Measurements from ENCODE around the gene SPATA9. TPM values are rescaled to one million over a fixed set of nuclear protein-coding genes. Genes with fewer than 3 reads are reported as not detected.

Gene SPATA9
- total and polyA plus RNA-seq, 2 of the 8 experiments (the other 6 are each of a cell fraction or from before 2014, with no cell fraction given) = not detected

- H3K9ac ChIP-seq (replicated peaks in 1 of 4; ENCODE audit: extremely low read depth in 1 of 4, low read depth in 3 of 4, low read length in 3 of 4) = no peak overlapping the region
- H3K18ac ChIP-seq (ENCODE audit: extremely low read depth, low read length) = no peak overlapping the region
- H3K79me1 ChIP-seq (ENCODE audit: low read depth, low read length) = no peaks in the 10 kb centered on the region
- DNase-seq (ENCODE audit: low read depth in 1 of 2, low spot score in 2 of 2) (no peak), FAIRE-seq (no peak)
- no peaks in the 10 kb centered on the region for H3K27me3 ChIP-seq (replicated peaks in 1 of 4; ENCODE audit: control insufficient read depth in 3 of 4, extremely low read depth in 1 of 4, insufficient read depth in 3 of 4, low read length in 3 of 4)
- 84% methylated on average over 2 of the region's 2 CpGs; no CpG with 5 or more reads in 1 of the 2 experiments for WGBS, 2 experiments (ENCODE audit: extremely low coverage in 1 of 2, insufficient coverage in 1 of 2, insufficient read length in 1 of 2, insufficient replicate concordance in 2 of 2, low coverage in 1 of 2, low lambda C conversion rate in 2 of 2, missing lambda C conversion rate in 1 of 2)
- no peak overlapping the region for H3K27ac ChIP-seq (ENCODE audit: low read depth, low read length)
- H3K79me2 ChIP-seq (ENCODE audit: control insufficient read depth in 1 of 2, insufficient read depth in 2 of 2, low read length in 2 of 2) = no peaks in the 10 kb centered on the region
- H3K9me3 ChIP-seq (ENCODE audit: insufficient read depth in 2 of 2, low read depth in 1 of 2, low read length in 1 of 2) = peaks cover 13 to 20% of the 10 kb centered on the region in 2 experiments
- H4K20me1 ChIP-seq (replicated peaks in 1 of 2; ENCODE audit: control insufficient read depth in 1 of 2, insufficient read depth in 2 of 2, low read length in 2 of 2) = no peaks in the 10 kb centered on the region
- no peak overlapping the region for H4K91ac ChIP-seq (replicated peaks; ENCODE audit: insufficient read length, low read length)
- no peak overlapping the region for H2AK5ac ChIP-seq (ENCODE audit: low read depth, low read length)
- no peak overlapping the region for H2BK120ac ChIP-seq (replicated peaks; ENCODE audit: low read depth, low read length)
- H3K4me3 ChIP-seq (ENCODE audit: extremely low read depth in 1 of 4, insufficient read depth in 2 of 4, low read depth in 3 of 4, low read length in 4 of 4) = no peak overlapping the region
- POLR2A ChIA-PET (ENCODE audit: partially characterized antibody) = interaction anchor here (0.9 to 1.2 kb wide), 2 partner anchors 10 to 76 kb away, joined by 4 read pairs; partner anchors contain the start of genes ARSK and SKIC3
- H3K23ac ChIP-seq (ENCODE audit: insufficient read length) = no peak overlapping the region
- H4K8ac ChIP-seq (ENCODE audit: extremely low read depth, insufficient read depth, low read length) = no peak overlapping the region
- no peak overlapping the region; the same call in 1 of the 2 replicates for H2AFZ ChIP-seq (ENCODE audit: low read length)
- H3K14ac ChIP-seq (ENCODE audit: insufficient read length) = no peak overlapping the region
- H3K4me1 ChIP-seq (replicated peaks in 1 of 4; ENCODE audit: control insufficient read depth in 3 of 4, insufficient read depth in 4 of 4, low read length in 3 of 4) = no peaks in the 10 kb centered on the region
- no peak overlapping the region for H2BK20ac ChIP-seq (ENCODE audit: low read length)
- no peak overlapping the region for H3K4ac ChIP-seq (replicated peaks; ENCODE audit: insufficient read length, low read depth, low read length)
- H3K56ac ChIP-seq (replicated peaks; ENCODE audit: insufficient read length, low read depth, low read length) = no peak overlapping the region
- no peak overlapping the region for H2BK15ac ChIP-seq (ENCODE audit: low read length)
- CTCF ChIA-PET (ENCODE audit: partially characterized antibody) = interaction anchor here (0.6 to 1.7 kb wide), 8 partner anchors 10 to 150 kb away, joined by 3 to 7 read pairs (median 4); partner anchors contain the start of genes RFESD and RHOBTB3
- H3K23me2 ChIP-seq (ENCODE audit: low read depth, low read length) = no peaks in the 10 kb centered on the region
- no peak overlapping the region for H3K4me2 ChIP-seq (ENCODE audit: insufficient read depth in 1 of 2, low read depth in 2 of 2, low read length in 2 of 2)
- no peaks in the 10 kb centered on the region for H3K36me3 ChIP-seq (ENCODE audit: control insufficient read depth in 2 of 4, insufficient read depth in 4 of 4, low read length in 3 of 4)
- no peak overlapping the region for H2BK12ac ChIP-seq (ENCODE audit: low read depth, low read length)
- H4K5ac ChIP-seq (ENCODE audit: insufficient read length, low read depth, low read length) = no peak overlapping the region
- H2BK5ac ChIP-seq (ENCODE audit: low read depth, low read length) = no peak overlapping the region
Measured at GRCh38 chr5:95631255-95631958, 51.4 kb downstream of the SPATA9 start.
